Measurements from ENCODE around the gene COL4A1.

Gene COL4A1

DNA sequence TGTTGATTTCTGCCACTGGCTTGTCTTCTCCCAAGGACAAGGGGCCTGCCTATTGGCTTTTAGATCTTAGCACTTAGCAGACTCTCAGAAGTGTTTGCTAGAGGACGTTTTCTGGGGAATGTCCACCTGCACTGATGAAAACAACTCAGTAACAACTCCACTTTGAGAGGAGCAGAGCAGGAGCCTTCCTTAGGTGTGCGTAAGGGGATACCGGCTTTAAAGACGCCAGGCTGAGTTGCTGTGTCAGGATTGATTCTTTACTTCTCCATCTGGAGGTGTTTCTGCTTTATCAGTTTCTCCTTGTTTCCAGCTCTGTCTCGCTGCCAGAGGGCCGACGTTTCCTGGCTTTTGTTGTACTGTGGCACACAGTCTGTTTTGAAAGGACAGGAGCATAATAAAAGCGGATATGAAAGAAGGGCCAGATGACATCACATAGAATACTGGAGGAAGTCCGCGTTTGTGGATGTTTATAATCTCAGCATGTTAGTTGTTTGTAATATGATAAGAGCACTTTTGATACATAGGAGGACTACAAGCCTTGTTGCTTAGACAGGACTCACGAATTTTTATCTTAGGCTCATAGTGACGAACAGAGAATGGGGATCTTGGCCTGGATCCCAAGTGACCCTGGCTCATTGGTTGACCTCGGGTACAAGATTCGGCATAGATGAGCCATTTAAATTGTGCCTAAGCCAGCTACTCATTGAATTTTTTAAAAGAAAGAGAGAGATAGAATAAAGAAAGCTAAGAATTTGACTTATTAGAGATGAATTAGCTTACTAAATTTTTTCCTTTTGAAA is 34.7 kb upstream of the COL4A1 start:
- peak; percentile 72 for DNase-seq

DNA sequence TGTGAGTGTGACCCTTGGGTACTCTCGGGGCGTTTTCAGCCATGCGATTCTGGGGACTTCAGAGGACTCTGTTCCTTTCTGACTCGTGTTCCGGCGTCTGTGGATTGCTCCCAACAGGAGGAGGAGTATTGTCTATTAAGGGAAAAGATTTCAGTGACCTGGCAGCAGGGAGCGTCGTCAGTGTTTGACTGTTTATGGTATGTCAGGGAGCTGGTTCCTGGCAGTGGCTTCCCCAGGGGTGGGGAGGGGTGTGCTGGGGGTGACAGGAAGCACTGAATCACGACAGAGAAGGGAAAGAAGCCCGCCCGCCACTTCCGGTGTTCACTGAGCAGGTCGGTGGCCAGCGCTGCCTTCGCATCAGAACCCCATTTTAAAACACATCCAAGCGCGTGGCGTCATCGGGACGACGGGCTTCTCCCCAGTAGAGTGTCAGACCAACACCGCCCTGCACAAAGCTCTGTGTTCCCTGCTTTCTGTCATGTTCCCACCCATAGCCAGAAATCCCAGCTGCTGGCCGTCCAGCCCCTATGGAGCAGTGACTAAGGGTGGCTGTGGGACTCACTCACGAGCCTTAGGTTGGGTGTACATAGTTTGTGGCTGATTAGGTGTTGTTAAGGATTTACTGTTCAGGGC is 34.0 kb upstream of the COL4A1 start:
- peak; percentile 24 for DNase-seq

DNA sequence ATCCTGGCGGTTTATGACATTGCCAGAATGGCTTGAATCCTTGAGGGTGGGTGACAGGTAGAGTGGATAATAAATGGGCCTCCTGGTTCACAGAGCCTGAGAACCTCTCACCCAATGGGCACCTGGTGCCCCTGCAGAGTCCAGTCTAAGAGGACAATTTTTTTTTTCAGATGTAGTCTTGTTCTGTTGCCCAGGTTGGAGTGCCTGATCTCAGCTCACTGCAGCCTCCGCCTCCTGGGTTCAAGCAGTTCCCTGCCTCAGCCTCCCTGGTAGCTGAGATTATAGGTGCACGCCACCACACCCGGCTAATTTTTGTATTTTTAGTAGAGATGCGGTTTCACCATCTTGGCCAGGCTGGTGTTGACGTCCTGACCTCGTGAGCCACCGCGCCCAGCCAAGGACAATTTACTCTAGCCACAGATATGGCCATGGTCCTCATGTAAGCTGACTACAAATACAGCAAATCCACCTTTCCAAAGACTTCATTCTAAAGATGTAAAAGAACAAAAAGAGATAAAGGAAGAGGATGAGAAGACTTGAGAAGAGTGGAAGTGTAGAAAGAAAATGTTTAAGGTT is 33.1 kb upstream of the COL4A1 start:
- no peak for DNase-seq

DNA sequence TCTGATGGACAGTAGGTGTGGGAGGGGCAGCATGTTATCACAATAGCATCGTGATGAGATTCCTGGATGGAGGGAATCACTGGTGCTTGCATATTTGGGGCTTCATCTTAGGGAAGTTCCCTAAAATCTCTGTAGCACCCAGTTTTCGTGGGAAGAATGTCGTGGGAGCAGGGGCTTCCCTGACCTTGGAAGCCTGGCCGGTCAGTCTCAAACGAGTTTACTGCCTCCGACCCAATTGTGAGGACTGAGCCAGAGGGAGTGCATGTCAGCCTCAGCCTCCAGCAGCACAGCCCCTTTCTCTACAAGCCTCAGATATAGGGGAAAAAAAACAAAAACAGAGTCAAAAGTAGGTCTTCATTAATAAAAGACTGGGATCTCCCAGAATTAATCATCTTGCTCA is 32.3 kb upstream of the COL4A1 start:
- DNase-seq: no peak

DNA sequence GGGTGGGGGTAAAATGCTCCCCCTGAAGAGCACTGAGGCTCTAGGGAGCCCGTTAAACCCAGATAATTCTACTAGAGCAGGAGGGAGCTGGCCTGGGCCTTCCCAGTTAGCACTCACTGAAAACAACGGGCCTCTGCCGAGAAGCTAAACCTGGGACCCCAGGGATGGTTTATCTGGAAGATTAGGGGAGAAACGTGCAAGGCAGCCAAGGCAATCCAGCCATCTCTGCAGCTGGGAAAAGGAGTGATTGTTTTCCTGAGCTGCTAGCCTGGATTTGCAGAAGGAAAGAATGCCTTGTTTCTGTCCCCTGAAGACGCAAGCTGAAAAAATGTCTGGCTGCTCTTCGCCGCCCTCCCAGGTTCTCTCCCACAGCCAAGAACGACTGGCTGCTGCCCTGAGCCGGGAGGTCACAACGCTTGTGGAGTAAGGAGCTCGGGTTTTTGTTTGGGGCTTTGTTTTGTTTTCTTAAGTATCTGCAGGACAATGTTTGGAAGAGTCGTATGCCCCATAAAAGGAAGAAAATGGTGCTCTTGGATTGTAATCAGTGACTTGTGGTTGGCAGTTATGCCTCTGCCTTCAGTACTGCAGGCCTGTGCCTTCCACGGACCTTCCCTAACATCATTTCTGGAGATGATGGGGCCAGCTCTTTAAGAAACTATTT is 31.6 kb upstream of the COL4A1 start:
- no peak for DNase-seq

DNA sequence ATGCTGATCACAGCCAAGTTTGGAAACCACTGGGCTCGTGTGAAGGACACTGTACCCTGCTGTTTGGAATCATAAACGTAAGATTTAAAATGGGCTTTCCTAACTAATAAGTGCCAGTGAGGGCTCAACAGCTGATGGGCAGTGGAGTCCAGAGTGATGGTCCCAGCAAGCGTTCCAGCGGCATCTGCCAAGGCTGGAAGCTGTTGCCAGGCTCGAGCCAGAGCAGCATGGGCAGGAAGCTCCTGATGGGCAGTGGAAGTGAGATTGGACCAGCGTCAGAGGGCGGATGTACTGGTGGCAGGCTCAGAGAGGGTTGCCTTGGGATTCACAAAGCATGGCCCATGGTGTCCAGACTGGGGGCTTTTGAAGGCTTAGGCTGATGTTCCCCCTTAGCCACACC is 30.3 kb upstream of the COL4A1 start:
- no peak for DNase-seq

DNA sequence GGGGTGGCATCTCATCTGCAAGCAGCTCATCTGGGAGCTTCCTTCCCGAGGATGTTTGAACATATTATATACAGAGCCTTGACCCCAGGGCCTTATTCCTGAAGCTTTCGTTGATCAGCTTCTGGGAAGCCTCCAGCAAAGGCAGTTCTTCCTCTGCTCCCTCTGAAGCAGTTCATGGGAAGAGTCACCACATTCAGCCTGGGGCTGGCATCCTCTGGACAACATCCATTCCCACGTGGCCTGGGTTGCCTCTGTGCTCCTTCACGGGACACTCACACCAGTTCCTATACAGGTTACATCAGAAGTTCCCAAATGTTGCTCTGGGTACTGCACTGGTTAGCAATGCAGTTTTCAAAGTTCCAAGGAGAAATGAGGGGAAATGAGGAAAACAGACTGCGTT is 29.7 kb upstream of the COL4A1 start:
- no peak for DNase-seq

DNA sequence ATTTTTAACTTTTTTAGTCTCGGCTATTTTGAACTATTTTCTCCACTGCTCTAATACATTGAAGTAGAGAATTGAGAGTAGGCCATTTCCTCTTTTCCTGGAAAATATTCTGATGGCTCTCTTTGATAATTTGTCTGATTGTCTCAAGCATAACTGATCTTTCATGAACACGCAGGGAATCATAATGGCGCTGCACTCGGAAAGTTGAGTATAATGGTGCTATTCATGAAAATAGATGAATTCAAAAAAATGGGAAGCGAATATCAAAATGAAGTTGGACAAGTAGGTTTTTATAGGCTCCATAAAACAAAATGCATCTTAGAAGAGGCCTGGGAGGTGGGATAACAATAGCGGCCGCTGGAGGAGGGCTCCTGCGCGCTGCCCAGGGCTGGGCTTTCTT is 29.2 kb upstream of the COL4A1 start:
- no peak for DNase-seq

DNA sequence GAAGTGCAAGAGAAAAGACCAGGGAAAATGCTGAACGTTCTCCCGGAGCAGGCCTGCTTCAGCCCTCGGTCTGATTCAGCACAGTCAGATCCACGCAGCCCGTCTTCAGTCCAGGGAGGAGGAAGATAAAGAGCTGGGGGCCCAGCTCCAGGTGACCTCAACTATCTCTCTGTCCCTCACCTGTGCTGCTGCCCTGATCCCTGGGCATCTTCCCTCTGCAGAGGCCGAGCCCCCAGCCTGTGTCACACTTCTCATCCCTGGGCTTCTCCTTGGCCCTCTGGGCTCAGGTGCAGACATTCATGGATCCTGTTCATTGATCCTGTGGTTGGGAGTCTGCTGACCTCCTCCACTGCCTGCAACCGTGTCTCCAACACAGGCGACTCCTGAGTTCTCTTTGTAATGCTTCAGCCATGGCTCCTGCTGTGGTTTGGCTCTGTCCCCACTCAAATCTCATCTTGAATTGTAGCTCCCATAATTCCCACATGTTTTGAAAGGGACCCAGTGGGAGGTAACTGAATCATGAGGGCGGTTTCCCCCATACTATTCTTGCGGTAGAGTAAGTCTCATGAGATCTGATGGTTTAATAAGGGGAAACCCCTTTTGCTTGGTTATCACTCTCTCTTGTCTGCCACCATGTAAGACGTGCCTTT is 28.0 kb upstream of the COL4A1 start:
- DNase-seq: no peak

DNA sequence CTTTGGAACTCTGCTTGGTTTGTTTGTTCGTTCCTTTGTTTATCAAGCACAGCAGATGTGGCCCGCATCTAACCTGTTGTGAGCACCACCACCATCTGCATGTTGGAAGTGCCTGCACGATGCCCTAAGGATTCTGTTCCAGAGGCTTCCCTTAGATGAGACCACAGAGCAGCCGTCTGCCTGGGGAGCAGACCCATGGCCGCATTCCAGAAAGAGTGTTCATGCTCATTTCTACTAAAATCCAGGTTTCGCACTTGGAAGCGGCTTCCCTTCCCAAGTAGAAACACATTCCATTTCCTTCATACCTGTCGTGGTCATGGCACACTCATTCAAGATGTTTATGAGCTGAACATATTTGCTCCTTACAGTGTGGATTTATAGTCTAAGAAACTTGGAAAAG is 27.3 kb upstream of the COL4A1 start:
- no peak for DNase-seq

DNA sequence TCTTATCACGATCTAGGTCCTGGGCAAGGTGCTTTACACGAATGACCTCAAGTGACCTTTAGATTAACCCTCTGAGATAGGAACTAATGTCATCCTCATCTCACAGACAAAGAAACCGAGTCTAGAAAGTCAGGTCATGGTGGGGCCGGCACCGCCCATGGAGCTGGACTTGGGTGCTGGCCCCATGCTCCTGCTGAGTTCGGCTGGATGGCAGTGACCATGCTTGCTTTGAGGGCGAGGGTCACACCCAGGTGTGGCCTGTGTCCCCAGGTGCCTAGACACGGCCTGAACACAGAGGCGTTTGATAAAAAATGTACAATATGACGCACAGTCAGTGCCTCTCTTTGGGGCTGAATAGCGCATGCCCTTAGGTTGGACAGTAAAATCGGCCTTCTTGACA is 26.9 kb upstream of the COL4A1 start:
- no peak for DNase-seq

DNA sequence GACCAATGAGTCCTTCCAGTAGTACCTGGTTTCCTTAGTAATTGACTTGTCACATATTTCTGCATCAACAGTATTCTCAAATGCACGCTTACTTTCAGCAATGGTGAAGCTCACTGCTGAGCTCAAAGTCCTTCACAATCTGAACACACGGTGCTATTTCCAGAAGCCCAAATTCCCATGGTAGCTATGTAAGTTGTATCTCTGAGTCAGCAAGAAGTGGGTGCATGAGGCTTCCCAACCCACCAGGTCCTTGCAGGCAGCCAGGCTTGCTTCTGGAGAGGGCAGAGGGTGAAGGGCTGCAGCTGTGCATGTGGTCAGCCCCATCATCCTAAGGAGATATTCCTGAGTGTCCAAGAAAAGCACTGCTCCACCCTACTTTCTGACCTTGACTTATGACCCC is 25.8 kb upstream of the COL4A1 start:
- DNase-seq: no peak

DNA sequence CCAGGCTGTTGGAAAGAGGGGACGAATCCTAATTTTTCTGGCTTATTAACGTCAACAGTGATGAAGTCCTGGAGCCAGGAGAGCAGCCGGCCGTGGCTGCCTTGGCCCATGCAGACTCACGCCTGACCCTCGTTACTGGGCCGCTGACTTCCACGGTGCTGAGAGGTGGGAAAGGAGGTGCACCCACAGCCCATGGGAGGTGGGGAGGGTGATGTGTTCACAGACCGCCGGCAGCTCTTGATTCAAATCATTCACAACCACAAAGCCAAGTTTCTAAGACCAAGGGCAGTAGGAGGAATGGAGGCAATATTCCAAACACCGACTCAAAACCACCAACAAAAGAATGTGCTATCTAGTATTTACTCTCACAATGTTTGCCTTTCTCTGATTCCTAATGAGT is 24.4 kb upstream of the COL4A1 start:
- DNase-seq: no peak

DNA sequence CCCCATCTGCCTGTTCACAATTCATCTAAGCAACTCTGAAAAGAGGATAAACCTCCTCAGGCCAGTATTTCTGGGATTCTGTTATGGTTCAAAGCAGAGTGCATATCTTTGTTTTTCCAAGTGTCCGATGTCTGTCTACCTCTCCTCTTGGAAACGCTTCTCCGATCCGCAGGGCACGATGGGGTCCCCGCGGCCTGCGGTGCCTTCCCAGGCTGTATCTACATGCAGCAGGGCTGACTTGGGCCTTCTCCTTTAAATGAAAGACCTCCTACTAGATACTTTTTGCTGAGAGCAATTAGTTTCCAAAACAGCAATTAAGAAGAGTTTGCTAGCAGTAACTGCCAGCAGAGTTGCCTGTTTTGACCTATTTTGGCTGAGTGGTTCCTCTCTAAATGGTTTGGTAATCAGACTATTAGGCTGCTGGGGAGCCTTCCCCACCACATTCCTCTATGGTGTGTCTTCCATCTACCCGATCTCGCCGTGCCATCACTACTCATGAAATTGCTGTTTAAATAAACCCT is 23.6 kb upstream of the COL4A1 start:
- DNase-seq: no peak

DNA sequence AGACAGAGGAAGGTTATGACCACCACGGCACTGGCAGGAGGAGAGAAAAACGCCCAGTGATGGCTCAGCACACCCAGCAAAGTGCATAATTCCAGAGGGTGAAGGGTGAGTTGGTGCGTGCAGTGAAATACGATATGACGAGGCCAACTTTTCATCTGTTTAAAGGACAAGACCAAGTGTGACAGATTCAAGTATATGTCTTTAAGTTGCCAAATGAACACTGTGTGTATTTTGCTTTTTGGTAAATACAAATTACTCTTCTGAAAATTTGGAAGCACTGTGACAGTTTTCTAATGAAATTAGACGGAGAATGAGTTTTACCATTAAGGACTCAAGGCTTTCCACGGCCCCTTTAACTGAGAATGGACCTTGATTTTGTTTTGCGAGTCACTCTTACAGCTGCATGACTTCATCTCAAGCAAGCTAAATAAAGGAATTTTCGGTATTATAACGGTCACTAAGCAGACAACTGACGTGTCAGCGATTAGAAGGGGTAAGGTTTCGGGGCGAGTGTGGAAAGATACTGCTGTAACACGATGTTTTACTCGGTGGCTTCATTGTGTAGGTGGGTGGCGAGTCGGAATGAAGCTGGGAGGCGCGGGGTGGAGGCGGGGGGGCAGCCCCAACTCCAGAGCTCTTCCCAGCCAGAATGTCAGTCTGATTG is 23.0 kb upstream of the COL4A1 start:
- no peak for DNase-seq

DNA sequence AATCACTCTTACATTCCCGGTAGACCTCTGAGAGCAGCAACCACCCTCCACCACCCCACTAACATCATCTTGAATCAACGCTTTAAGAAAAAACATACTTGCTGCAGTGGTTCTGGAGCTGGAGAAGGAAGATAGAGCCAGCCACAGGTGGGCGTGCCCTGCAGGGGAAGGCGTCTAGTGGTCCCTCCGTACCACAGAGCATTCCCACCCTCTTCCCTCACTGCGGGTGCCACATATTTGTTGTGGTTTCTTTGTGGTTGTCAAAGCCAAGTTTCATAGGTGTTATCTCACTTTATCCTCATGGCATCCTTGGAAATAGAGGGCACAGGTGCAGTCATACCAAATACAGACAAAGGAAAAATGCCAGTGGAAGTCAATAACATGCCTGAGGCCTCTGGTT is 22.3 kb upstream of the COL4A1 start:
- DNase-seq: no peak

DNA sequence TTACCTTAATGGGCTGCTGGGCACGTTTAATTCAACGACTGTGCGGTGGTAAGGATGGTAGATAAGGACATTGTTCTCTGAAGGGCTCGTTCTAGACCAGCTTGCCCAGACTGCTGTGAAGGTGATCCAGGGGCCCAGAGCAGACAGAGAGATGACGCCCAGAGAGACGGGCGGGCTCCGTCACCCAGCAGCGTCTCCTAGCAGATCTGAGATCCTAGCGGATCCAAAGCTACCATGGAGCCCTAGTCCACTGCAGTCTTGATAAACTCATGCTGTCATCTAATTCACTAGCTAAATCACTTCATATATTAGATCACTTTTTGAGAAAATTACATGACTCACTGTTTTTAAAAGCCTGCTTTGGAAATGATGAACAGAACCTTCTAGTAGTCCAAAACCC is 21.6 kb upstream of the COL4A1 start:
- no peak for DNase-seq

DNA sequence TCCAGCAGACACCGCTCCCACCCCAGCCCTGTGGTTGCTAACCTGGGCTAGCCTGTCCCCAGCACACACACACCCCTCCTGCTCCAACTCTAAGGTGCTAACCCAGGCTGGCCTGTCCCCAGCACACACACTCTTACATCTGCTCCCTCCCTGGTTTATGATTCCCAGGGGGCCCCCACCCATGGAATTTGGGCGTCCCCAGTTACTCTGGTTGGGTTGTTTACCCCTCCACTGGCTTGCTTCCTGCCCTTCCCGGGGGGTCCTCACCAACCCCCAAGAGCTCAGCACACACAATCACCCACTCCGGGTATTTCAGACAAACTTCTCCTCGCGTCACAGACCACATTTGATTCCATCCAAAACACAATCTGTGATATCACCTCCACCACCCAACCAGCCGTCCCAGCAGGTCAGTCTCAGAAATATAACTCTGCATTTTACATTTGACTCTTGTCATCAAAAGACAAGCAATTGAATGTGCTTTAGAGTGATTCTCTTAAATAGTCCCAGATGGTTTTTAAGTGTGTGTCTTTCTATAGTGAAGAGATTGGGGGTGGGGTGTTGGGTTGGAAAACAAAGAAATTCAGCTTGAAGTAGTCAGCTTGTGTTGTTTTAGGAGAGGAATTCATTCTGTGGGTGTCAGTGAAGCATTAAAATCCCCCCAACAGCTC is 20.2 kb upstream of the COL4A1 start:
- no peak for DNase-seq

DNA sequence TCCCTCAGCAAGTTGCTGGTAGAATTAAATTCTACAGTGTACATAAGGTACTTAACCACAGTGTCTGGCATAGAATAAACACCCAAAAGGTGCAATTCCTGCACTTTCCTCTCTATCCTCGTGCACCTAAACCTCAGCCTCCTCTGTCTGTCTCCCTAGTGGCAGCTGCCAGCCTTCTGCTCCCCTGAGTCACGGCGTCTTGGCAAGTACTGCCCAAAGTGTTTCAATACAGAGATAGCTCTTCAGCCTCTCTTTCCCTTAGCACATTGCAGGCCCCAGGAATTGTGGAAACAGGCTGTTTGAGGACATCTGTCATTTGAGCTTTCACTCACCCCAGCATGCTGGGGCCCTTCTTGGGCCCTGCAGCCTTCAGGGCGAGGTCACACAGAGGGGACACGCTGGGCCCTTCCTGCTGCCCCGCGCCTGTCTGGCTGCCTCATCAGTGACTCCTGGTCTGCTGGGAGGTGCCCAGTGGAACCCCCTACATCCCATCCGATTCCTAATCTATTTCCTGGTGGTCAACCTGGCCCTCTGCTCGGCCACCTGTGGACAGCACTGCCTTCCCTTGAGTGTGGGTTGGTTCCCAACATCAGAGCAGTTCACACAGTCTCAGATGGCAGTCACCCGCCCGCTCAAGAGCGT is 19.4 kb upstream of the COL4A1 start:
- no peak for DNase-seq

DNA sequence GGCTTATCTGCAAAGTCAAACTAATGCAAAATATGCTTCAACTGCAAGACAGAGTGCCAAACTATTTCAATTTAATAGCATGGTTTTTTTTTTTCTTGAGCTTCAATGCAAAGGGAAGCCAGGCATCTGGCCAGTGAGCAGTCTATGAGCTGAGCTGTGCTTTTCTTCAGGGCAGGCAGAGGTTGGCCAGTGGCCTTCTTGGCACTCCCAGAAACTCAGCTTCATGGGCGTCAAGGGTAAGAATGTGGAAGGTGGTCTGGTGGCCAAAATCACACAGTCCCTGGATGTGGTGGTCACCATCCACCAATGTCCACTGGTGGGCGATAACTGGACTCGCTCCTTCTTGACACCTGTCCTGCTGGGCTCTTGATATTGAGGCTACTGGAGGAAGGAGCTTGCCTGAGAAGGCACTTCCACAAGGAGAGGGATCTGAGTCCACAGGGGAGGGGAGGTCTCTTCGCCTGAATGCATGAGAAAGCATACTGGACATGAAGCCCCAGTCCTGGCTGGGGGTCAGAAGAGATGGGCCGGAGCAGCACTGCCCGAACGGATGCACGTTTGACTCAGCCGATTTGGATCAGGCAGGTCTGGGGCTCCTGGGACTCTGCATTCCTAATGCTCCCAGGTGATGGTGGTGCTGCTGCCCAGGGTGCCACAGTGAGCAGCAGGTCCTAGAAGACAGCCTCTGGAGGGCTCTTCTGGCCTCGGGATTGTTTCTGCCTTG is 17.2 kb upstream of the COL4A1 start:
- no peak for DNase-seq

All from inflammatory macrophage treated with lipopolysaccharide for 4 hours (primary cell).